K562 (cell line): ENCODE results near the gene LMNTD2. TPM values are rescaled to one million over a fixed set of nuclear protein-coding genes. Genes with fewer than 3 reads are reported as not detected.
A peak's percentile ranks its signal among the peaks of the same experiment; 100 is the strongest.

ENCODE experiments used
- ATF1 ChIP-seq, 2 experiments: fragments of 450-650 bp in 1 of 2; IDR thresholded peaks; 2 replicates each; pipeline ENCODE4 v1.6.1; 2016; ENCODE audit warnings: missing compliant biosample characterization in 1 of 2, missing genetic modification characterization in 1 of 2
- BHLHE40 ChIP-seq: IDR thresholded peaks from 2 replicates; pipeline ENCODE4 v1.6.1; 2011; ENCODE audit warnings: low read length, improper control_type of control experiment
- CBFA2T2 ChIP-seq: fragments of 450-650 bp; conservative IDR thresholded peaks from 2 replicates; pipeline ENCODE4 v1.6.1; 2017; ENCODE audit warnings: mild to moderate bottlenecking
- EP400 ChIP-seq: fragments of 450-650 bp; IDR thresholded peaks from 2 replicates; pipeline ENCODE4 v1.6.1; 2017; ENCODE audit warnings: antibody characterized with exemption, mild to moderate bottlenecking, moderate library complexity
- HDAC1 ChIP-seq, 2 experiments: fragments of 450-650 bp; IDR thresholded peaks; 2 replicates each; pipeline ENCODE4 v1.6.1; 2016 to 2017; ENCODE audit warnings: inconsistent platforms in 1 of 2, mild to moderate bottlenecking in 1 of 2, moderate library complexity in 1 of 2
- JUN ChIP-seq, 2 experiments: sonication (generic) in 1 of 2; formaldehyde crosslinking in 1 of 2; IDR thresholded peaks; 2 replicates each; pipeline versions ENCODE4 v1.6.1 to v1.8.0; 2012 to 2022; ENCODE audit warnings: borderline replicate concordance in 2 of 2, mild to moderate bottlenecking in 2 of 2, improper control_type of control experiment in 1 of 2, low read depth in 1 of 2, low read length in 1 of 2, missing genetic modification reagents in 1 of 2
- MYC ChIP-seq, 2 experiments: fragments of 250-450 bp in 1 of 2; sonication (Bioruptor Pico) in 1 of 2; IDR thresholded peaks; 2 replicates each; pipeline versions ENCODE4 v1.5.1 to v1.6.1; 2012 to 2021; ENCODE audit warnings: low read depth in 2 of 2, borderline replicate concordance in 1 of 2, improper control_type of control experiment in 1 of 2, low read length in 1 of 2, mild to moderate bottlenecking in 1 of 2, moderate library complexity in 1 of 2
- NFIX ChIP-seq: fragments of 250-450 bp; sonication (Bioruptor Pico); IDR thresholded peaks from 2 replicates; pipeline ENCODE4 v1.4.0; 2020; ENCODE audit warnings: low read depth, mild to moderate bottlenecking, moderate library complexity
- NR2F6 ChIP-seq: fragments of 450-650 bp; formaldehyde crosslinking; IDR thresholded peaks from 2 replicates; pipeline ENCODE4 v1.4.0; 2020; ENCODE audit warnings: mild to moderate bottlenecking
- RBBP5 ChIP-seq: fragments of 200-600 bp; sonication (generic); IDR thresholded peaks from 2 replicates; pipeline ENCODE4 v1.6.1; 2012; ENCODE audit warnings: borderline replicate concordance, mild to moderate bottlenecking, low read length, control low read depth, inconsistent platforms; ENCODE audit not compliant: insufficient read depth, poor library complexity, severe bottlenecking
- SIN3B ChIP-seq: fragments of 450-650 bp; IDR thresholded peaks from 2 replicates; pipeline ENCODE4 v1.6.1; 2017; ENCODE audit warnings: low read depth, mild to moderate bottlenecking, moderate library complexity
- TEAD4 ChIP-seq, 2 experiments: sonication (generic) in 1 of 2; formaldehyde crosslinking in 1 of 2; IDR thresholded peaks; 2 replicates each; pipeline versions ENCODE4 v1.6.1 to v1.8.0; 2012 to 2022; ENCODE audit warnings: borderline replicate concordance in 1 of 2, inconsistent platforms in 1 of 2, low read length in 1 of 2, mild to moderate bottlenecking in 1 of 2, missing genetic modification reagents in 1 of 2
- ZNF121 ChIP-seq: sonication (generic); formaldehyde crosslinking; conservative IDR thresholded peaks from 2 replicates; pipeline ENCODE4 v1.8.0; 2022; ENCODE audit warnings: missing genetic modification reagents
- ZNF280A ChIP-seq: fragments of 450-650 bp; IDR thresholded peaks from 2 replicates; pipeline ENCODE4 v1.6.1; 2018; ENCODE audit warnings: mild to moderate bottlenecking, low read depth; ENCODE audit not compliant: partially characterized antibody
- ZNF583 ChIP-seq: fragments of 250-450 bp; sonication (Bioruptor Pico); IDR thresholded peaks from 2 replicates; pipeline ENCODE4 v1.4.0; 2020
- polyA plus RNA-seq, 8 experiments: library from polyadenylated mRNA; depleted of rRNA in 4 of 8; stranded (reverse) in 5 of 8; unstranded in 3 of 8; fragments of >200 nt; fragmentation: Nextera tagmentation in 2 of 8; fragmentation: Illumina TruSeq in 1 of 8; extraction: Ambion mirVana in 2 of 8; extraction: Trizol in 1 of 8; gene quantifications; 2 replicates each; pipeline versions ENCODE4 v1.2.1 to v1.2.3, GENCODE V29; 2011 to 2014; ENCODE audit warnings: inconsistent platforms in 1 of 8, missing spikeins in 1 of 8
- total RNA-seq, 7 experiments: library from RNA; depleted of rRNA in 6 of 7; stranded (reverse); fragments of >200 nt in 6 of 7; fragmentation: Illumina TruSeq in 2 of 7; extraction: Trizol in 2 of 7; gene quantifications; 2 replicates each; pipeline versions ENCODE4 v1.2.1 to v1.2.3, GENCODE V29; 2011 to 2021; ENCODE audit warnings: low replicate concordance in 1 of 7
- TF ChIP-seq, protein P1 (sequence below): fragments of 450-650 bp; IDR thresholded peaks from 2 replicates; pipeline ENCODE4 v1.6.1; 2017; ENCODE audit warnings: mild to moderate bottlenecking, moderate library complexity
- TF ChIP-seq, protein P2 (sequence below), 2 experiments: fragments of 450-650 bp; conservative IDR thresholded peaks; 2 replicates each; pipeline ENCODE4 v1.6.1; 2017; ENCODE audit warnings: mild to moderate bottlenecking in 2 of 2, moderate library complexity in 2 of 2
- TF ChIP-seq, protein P3 (sequence below): fragments of 150-350 bp; conservative IDR thresholded peaks from 2 replicates; pipeline ENCODE4 v1.6.1; 2014; ENCODE audit warnings: low read length

Gene LMNTD2
- total and polyA plus RNA-seq, 9 of the 15 experiments (the other 6 are each of a cell fraction or from before 2014, with no cell fraction given): 0.48 to 4.2 (median 1.5) TPM; not detected in 3

DNA sequence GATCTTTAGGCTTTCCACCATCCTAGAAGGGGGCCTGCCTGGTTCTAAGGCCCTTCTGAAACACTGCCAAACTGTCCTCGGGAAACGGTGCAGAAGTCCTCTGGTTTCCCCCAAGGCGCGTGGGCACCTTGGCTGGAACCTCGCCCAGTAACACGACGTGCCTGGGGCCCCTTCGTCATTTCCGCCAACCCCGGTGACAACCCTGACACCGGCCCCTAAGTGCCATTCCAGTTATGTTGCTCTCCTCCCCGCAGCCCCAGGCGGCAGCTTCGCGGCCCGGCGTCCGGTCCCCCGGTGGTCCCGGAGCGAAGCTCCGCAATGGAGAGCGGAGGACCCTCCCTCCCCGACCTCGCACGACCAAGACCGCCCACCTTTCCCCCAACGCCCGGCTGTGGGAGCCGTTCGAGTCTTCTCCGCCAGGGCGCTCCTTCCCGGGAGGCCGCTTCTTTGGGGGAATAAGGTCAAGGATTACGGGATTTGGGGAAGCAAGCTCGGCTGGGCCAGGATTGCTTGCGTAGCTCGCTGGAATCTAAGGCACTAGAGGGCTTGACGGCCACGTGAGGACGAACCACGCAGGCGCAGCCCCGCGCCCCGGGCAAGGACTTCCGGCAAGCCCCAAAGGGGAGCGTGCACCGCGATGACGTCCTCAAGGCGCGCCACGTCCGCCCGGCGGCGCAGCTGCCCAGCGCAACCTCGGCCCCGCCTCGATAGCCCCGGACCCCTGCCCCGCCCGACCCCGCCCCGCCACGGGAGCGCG is 54.1 kb downstream of the LMNTD2 start (continued):
- TF ChIP-seq, protein P1, sequence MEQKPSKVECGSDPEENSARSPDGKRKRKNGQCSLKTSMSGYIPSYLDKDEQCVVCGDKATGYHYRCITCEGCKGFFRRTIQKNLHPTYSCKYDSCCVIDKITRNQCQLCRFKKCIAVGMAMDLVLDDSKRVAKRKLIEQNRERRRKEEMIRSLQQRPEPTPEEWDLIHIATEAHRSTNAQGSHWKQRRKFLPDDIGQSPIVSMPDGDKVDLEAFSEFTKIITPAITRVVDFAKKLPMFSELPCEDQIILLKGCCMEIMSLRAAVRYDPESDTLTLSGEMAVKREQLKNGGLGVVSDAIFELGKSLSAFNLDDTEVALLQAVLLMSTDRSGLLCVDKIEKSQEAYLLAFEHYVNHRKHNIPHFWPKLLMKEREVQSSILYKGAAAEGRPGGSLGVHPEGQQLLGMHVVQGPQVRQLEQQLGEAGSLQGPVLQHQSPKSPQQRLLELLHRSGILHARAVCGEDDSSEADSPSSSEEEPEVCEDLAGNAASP: no peak
- TF ChIP-seq, protein P2, sequence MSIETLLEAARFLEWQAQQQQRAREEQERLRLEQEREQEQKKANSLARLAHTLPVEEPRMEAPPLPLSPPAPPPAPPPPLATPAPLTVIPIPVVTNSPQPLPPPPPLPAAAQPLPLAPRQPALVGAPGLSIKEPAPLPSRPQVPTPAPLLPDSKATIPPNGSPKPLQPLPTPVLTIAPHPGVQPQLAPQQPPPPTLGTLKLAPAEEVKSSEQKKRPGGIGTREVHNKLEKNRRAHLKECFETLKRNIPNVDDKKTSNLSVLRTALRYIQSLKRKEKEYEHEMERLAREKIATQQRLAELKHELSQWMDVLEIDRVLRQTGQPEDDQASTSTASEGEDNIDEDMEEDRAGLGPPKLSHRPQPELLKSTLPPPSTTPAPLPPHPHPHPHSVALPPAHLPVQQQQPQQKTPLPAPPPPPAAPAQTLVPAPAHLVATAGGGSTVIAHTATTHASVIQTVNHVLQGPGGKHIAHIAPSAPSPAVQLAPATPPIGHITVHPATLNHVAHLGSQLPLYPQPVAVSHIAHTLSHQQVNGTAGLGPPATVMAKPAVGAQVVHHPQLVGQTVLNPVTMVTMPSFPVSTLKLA (conservative IDR thresholded peaks at IDR 0.05): peak; percentile 97
- TF ChIP-seq MYC (IDR thresholded peaks at IDR 0.05; ENCODE audit: low read depth, low read length) (peak; percentile 93), MYC (CRISPR knock-in tag; IDR thresholded peaks at IDR 0.05; ENCODE audit: borderline replicate concordance, low read depth) (peak; percentile 96), RBBP5 (peak; percentile 71), NFIX (CRISPR knock-in tag) (0 out of 2 replicates have a peak, but pooled peaks have one; percentile 8), HDAC1 (IDR thresholded peaks at IDR 0.05) (peak in 1 of 2 experiments; percentile 91; a peak in 2 of 4 replicates), TEAD4 (IDR thresholded peaks at IDR 0.05; ENCODE audit: low read length) (0 out of 2 replicates have a peak, but pooled peaks have one; percentile 4), TEAD4 (CRISPR knock-in tag; IDR thresholded peaks at IDR 0.05; ENCODE audit: borderline replicate concordance) (no peak), NR2F6 (CRISPR knock-in tag) (no peak), CBFA2T2 (0 out of 2 replicates have a peak, but pooled peaks have one; percentile 17), EP400 (peak; percentile 97), SIN3B (peak; percentile 64), ZNF583 (CRISPR knock-in tag) (0 out of 2 replicates have a peak, but pooled peaks have one; percentile 35), ZNF280A (no peak), ATF1 (CRISPR knock-in tag; IDR thresholded peaks at IDR 0.05) (peak; percentile 91), ATF1 (tag; IDR thresholded peaks at IDR 0.05) (peak; percentile 98), ZNF121 (CRISPR knock-in tag) (no peak), JUN (IDR thresholded peaks at IDR 0.05; ENCODE audit: borderline replicate concordance, low read depth, low read length) (no peak), JUN (CRISPR knock-in tag; IDR thresholded peaks at IDR 0.05; ENCODE audit: borderline replicate concordance) (peak; percentile 31; the same call in 1 of the 2 replicates), BHLHE40 (peak; percentile 91)
- TF ChIP-seq, protein P3, sequence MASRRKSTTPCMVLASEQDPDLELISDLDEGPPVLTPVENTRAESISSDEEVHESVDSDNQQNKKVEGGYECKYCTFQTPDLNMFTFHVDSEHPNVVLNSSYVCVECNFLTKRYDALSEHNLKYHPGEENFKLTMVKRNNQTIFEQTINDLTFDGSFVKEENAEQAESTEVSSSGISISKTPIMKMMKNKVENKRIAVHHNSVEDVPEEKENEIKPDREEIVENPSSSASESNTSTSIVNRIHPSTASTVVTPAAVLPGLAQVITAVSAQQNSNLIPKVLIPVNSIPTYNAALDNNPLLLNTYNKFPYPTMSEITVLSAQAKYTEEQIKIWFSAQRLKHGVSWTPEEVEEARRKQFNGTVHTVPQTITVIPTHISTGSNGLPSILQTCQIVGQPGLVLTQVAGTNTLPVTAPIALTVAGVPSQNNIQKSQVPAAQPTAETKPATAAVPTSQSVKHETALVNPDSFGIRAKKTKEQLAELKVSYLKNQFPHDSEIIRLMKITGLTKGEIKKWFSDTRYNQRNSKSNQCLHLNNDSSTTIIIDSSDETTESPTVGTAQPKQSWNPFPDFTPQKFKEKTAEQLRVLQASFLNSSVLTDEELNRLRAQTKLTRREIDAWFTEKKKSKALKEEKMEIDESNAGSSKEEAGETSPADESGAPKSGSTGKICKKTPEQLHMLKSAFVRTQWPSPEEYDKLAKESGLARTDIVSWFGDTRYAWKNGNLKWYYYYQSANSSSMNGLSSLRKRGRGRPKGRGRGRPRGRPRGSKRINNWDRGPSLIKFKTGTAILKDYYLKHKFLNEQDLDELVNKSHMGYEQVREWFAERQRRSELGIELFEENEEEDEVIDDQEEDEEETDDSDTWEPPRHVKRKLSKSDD: peak; percentile 64; the same call in 1 of the 2 replicates
